ENCODE measurements around the gene CFAP100.

Gene CFAP100

DNA sequence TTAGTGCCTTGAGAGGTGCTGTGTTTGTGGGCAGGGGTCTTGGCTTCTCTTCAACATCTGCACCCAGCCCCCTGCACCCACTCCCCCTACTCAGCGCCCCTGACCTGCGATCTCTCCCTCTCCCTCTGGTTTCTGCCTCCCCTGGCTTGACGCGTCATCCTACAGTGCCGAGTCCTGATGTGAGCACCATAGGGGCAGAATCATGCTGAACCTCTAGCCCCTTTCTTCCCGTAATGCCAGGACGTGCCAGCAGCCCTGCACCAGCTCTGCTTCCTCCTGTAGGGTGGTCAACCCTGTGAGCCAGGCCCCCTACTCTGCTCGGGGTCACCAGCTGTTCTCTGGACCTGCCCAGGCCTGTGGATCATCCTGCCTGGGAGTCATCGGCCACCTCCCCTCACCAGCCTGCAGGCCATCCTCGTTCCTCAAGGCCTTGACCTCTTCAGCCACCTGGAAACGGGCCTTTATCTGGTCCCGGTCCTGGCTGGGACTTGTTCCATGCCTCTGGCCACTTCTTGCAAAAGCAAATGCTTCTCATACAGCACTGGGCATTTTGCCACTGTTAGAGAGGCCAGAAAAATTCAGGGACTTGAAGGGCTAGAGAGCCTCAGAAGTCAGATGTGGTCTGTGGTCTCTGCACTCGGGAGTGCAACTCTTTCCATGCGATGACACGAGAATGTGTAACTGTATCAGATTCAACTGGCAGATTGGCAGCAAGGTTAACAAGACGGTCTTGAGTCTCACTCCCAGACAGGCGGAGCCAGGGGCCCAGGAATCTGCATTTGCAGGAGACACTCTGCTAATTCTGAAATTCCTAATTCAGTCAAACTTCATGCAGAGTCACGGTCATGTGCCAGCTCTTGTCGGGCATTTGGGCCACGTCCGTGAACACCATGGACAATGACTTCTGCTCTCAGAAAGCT lies 20.8 kb upstream of the CFAP100 start:
- peak; percentile 68 for DNase-seq (ENCODE audit: low spot score)

DNA sequence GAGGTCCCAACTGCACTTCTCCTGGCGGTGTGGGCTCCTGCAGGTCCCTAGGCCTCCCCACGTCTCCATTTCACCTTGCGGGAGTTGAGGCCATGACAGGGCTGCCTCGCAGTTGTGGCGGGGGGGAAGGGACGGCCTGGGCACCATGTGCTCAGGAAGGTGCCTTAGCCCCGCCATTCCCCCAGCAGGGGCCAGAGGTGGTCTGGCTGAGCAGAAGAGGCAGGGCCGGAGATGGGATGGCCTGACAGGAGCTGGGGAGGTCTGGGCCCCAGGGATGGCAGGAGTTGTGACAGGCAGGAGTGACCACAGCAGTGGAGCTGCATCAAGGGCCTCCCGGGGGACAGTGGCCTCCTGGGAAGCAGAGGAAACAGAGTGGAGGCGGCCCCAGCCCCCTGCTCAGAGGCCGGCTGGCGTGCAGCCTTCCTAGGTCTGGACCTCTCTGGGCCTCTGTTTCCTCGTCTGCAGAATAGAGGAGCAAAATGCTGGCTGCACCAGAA lies 18.8 kb upstream of the CFAP100 start:
- DNase-seq (ENCODE audit: low spot score): no peak

DNA sequence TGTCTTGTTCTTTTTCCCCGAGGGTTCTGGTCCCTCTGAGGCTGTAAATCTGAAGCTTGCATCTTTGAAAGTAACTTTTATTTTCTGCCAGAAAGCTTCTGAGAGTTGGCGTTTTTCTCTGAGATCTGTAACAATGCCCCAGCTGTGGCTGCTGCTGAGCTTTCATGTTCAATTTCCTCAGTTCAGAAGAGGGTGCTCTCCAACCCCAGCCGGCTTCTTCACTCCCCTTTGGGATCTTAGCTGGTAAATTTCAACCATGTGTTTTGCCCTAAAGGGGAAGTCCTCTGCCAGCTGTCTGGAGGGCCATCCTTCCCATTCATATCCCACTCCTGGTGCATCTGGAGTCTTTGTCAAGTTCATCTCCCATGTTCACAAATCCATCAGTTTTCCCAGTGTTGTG lies 18.3 kb upstream of the CFAP100 start:
- no peak for DNase-seq (ENCODE audit: low spot score)

DNA sequence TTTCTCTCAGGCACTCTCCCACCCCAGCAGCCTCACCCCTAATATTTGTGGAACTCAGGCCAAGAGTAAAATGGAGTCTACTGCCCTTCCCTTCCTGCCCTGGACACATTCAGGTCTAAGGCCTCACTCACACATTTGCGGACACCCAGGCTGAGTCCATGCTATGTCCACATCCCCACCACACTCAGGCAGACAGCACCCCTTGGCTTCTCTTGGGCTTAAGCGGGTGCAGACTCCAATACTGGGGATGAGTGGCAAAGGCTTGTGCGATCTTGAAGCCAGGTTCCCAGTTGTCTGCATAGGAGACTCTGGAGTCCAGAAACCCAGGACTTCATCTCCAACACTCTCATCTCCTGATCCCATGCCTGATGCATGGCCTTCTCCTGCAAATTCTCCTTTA lies 17.5 kb upstream of the CFAP100 start:
- no peak for DNase-seq (ENCODE audit: low spot score)

DNA sequence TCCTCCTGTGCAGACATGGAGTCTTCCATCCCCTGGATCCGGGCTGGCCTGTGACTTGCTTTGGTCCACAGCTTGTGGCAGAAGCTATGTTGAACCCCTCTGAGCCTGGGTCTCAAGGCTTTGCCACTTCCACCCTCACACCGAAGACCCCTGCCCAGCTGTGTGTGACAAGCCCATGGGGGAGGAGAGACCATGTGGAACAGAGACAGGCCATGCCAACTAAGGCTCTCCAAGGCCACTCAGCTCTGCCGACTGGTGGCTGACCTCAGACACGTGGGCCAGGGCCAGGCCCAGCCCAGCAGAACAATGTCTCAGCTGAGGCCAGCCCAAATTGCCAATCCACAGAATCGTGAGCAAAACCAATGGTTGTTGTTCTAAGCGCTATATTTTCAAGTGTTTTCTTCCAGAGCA lies 16.4 kb upstream of the CFAP100 start:
- no peak for DNase-seq (ENCODE audit: low spot score)

DNA sequence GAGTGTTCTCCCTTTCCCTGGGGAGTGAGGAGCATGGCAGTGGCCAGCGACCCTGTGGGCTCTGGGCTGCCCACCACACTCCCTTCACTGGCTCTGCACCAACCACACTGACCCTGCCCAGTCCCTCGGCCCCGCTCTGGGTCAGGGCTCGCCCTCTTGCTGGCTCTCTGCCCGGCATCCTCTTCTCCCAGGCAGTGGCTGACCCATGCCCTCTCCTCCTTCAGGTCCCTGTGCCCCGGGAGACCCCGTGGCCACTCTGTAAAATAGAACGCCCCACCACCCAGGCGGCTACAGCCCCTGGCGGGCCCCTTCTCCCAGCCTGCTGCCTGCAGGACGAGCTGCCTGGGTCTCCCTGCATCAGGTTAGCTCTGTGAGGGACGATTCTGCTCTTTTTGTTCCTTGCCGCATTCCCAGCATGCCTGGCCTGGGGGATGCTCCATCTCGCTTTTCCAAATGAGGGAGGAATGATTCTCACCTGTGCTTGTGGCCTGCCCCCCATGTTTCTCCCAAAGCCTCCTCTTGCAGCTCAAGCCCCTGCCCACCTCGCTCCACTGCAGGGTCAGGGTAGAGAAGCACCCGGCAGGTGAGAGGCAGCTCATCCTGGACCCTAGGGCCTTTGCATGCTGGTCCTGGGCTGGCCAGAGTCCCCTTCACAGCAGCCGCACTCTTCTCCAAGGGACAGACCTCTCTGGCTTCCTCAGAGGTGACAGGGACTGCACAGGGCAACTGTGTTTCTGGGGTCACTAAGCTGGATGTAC lies 14.5 kb upstream of the CFAP100 start:
- no peak for DNase-seq (ENCODE audit: low spot score)

DNA sequence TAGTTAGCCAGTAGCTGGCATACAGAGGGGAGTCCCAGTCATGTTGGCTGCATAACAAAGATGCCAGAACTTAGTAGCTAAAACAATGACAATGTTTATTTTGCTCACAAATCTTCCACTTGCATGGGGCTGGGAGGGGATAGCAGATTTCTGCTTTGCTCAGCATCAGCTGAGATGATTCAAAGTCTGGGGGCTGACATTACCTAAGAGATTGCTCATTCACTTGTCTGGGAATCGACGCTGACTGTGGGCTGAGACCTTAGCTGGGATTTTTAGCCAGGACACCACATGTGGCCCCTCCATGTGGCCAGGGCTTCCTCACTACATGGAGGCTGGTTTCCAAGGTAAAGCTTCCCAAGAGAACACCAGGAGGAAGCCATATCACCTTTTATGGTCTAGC lies 12.7 kb upstream of the CFAP100 start:
- no peak for DNase-seq (ENCODE audit: low spot score)

DNA sequence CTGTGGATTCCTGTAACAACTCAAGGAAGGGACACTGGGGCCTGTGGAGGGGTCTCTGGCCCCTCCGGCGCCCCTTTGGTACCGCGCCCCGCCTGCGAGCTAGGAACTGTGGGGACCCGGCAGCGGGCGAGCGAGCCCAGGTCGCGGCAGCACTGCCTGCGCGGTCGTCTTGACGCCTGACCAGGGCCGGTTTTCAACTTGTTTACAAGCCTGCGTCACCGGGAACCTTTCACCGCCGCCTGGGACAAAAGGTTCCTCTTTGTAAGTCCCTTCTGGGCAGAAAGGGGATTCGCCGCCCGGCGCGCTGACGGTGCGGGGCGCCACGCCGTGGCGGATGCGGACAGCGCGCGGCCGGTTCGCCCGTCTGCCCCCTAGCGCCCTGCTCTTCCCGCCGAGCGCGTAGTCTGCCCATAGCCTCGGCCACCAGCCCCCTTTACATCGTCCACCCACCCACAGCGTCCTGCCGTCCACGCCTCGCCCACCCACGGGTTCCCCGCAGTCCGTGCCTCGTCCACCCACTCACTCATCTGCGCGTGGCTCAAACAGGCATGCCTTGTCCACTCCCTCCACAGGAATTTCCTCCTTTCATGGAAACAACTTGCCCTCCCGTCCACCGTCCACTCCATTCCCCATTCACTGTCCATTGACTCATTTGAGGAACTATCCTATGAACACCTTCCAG lies 5.5 kb upstream of the CFAP100 start:
- DNase-seq (ENCODE audit: low spot score): peak; percentile 93

DNA sequence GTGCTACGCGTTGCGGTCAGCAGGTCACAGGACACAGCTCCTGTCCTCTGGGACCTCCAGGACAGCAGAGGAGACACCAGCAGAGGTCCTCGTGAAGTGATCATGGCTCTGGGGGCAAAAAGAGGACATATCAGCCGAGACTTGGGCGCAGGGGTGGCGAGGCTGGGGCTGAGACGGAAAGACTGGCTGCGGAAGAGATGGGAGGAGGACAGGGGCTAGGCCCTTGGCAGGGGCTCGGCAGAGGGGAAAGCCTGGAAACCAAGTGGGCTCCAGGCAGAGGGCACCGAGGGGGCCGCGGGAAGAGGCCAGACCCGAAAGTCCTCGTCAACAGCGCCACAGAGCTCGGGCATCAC lies 4.9 kb upstream of the CFAP100 start:
- DNase-seq (ENCODE audit: low spot score): no peak

DNA sequence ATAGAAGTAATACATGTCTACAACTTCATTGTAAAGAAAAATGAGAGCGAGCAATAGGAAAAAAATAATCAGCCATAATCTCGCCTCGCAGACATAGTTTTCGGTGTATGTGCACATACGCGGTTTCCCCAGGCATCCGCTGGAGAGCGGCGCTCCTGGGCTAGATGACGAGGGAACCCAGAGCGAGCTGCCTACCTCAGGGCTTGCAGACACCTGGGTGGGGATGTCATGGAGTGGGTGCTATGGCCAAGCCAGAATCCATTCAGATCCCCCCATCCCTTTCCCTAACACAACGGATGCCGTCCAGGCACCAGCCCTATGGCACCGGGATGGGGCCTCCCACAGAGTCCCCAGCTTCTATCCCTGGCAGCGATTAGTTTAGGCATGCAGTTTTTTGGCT lies 4.5 kb upstream of the CFAP100 start:
- no peak for DNase-seq (ENCODE audit: low spot score)

DNA sequence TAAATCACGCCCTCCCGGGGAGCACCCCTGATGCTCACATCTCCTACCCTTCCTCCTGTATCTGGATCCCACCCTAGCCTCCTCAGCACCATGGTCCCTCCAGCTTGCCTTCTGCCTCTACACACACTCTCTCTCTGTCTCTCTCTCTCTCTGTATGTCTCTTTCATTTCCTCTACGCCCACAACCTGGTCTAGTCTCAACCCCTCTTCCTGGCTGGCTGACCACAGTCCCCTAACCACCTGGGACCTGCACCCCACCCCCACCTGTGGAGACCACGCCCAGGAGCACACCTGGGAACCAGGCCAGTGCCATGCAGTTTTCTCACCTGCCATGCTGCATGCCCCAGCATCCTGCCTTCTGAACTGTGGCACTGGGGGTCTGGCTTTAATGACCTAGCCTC lies 4.0 kb upstream of the CFAP100 start:
- no peak for DNase-seq (ENCODE audit: low spot score)

DNA sequence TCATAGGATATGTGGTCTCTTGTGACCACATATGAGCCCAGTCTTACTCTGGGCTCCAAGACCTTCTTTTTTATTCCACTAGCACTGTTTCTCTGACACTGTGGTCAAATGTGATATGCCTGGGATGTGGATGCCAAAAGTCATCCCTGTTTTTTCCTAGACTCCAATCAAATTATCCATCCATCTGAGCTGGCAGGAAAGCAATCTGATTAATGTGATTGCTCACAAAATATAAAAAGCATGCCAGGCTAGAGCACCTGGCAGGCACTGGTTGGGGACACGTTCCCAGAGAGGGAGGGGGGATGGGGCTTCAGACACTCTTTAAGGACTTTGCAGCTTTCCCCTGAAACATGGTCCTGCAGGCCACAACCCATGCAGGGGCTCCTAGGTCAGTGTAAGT lies 3.1 kb upstream of the CFAP100 start:
- DNase-seq (ENCODE audit: low spot score): no peak

DNA sequence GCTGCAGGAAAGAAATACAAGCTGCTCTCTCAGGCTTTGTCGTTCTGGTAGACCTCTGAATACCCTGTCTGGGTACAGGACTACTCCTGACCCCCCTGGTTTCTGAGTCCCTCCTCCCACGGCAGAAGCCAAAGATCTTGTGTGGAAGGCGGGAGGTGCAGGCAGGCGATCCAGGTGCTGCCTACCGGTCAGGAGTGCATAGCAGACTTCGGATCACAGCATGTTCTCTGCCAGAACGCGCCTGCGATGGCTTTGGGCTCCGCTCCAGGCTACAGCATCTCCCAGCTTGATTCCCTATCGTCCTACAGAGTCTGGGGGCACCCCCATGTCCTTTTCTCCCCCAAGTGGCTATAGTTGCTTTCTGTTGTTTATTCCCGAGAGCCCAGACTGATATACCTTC lies 2.5 kb upstream of the CFAP100 start:
- DNase-seq (ENCODE audit: low spot score): no peak

DNA sequence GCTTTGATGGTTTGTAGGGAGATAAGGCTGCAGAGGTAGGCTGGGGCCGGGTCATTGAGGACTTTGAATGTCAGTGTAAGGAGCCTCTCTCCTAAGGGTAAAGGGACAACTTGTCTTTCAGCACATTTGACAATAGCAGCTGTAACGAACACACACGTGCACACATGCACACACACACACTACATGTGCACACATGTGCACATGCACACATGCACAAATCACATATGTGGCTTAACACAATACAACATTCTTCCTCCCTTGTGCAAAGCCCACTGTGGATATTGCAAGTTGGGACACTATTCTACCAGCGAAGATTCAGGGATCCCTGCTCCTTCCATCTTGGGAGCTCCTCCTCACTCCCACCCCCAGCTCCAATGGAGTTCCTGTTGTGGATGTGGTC lies 1.1 kb upstream of the CFAP100 start:
- DNase-seq (ENCODE audit: low spot score): no peak

DNA sequence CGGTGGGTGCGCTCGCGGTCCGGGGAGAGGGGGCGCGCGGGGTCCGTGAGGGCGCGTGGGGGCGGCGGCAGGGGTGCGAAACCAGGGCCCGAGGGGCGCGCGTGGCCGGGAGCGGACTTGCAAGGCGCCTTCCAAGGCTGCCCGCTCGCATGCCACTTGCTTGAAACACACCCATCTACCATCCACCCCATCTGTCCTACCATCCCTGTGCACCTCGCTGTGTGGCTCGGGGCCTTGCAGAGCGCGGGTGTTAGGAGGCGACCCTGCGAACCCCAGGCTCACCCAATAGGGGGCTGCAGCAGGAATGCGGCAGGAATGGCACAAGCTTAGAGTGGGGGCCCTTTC lies 240 bp downstream of the CFAP100 start:
- DNase-seq (ENCODE audit: low spot score): no peak

DNA sequence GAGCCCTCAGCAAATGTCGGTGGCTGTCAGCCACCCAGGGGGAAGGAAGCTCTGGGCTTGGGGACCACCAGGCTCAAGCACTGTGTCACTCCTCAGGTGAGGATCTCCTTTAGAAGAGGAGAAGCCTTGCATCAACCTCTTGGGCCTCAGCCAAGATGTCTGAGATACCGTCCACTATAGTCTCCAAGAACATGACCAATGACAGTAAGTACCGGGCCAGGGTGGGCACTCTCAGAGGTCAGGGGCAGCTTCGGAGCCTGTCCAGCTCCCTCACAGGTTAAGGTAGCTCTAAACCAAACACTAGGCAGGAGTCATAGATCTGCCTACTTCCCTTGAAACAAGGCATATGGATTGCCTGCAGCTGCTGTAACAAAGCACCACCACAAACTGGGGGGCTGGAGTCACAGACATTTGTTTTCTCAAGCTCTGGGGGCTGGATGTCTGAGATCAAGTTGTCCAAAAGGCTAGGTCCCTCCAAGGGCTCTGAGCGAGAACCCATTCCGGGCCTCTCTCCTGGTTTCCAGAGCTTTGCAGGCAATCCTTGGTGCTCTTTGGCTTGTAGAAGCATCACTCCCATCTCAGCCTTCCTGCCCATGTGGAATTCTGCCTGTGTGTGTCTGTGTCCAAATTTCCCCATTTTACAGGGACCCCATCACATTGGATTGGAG lies 1.3 kb downstream of the CFAP100 start:
- no peak for DNase-seq (ENCODE audit: low spot score)

DNA sequence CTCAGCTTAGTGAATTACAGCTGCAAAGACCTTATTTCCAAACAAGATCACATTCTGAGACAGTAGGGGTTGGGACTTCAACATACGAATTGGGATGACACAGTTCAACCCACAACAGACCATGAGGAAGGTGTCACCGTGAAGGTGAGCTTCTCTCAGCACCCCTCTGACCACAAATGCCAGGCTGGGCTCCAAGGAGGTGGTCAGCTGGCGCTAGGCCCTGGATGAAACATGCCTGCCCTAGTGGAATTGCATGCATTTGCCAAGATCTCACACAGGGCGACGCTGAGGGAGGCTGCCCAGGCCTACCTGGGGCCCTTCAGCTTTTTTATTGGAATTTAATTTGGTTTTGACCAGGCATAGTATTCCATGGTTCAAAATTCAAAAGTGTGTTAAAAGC lies 1.8 kb downstream of the CFAP100 start:
- DNase-seq (ENCODE audit: low spot score): no peak

DNA sequence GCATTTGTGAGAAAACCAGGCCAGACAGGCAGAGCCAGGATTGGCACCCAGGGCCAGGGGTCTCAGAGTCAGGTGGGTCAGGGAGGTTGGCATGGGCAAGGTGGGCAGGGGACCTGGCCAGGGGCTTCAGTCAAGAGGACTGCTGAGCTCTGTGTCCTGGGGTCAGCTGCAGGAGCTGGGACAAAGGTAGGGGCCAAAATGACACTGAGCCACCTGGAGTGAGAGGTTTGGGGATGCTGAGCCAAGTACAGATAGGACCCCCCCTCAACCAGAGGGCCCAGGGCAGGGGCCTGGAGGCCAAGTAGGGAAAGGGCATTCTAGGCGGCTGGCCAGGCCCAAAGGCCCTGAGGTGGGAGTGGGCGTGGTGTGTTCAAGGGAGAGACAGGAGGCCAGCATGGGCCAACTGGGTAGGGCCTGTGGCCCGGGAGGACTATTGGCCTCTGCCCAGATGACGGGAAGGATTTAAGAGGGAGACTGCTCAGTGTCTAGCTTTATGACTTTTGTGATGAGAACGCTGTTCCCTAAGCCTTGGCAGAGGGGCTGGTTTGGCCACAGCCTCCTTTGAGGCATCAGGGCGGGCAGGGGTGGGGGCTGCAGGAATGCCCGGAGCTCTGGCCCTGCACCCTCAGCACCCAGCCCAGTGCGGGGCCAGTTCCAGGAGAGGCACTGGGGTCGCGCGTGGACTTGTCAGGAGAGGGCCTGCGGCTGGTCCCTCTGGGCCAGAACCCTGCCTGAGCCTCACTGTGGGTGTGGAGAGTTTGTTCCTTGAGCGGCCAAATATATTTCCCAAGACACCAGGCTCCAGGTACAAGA lies 3.1 kb downstream of the CFAP100 start:
- no peak for DNase-seq (ENCODE audit: low spot score)

DNA sequence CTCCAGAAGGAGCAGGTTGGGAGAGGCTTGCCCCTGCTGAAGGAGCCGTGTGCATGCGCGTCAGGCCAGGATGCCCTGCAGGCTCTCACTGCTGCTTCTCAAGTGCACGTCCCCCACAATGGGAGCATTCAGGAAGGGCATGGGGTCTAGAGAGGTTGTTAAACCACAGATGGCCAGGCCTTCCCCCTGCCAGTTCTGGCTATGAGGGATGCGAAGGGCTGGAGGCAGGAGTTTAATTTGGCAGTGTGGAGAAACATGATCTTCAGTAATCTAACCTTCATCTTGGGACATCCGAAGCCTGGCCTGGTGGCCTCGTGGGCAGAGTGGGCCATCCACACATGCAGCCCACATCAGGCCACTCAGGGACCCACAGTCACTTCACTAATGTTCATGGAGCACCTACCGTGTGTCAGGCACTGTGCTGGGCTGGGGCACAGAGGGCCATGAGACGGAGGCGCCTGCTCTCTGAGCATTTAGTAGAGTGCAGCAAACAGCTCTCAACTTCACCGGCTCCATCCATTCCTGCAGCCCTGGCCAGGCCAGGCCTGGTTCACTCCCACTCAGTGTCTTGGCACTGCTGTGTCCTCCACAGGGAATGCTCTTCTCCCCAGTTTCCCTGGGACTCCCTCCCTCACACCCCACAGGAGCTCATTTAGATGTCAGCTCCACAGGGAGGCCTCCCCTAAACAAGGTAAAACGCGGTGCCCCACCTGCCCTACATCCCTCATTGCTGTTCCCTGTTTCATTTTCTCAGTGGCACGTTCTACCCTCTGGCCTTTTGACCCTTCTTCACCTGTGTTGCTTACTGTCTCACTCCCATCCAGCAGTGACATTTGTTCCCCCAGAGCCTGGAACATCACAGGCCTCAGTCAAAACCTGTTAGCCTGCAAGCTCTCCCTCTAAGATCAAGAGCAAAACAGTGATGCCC lies 4.0 kb downstream of the CFAP100 start:
- no peak for DNase-seq (ENCODE audit: low spot score)

DNA sequence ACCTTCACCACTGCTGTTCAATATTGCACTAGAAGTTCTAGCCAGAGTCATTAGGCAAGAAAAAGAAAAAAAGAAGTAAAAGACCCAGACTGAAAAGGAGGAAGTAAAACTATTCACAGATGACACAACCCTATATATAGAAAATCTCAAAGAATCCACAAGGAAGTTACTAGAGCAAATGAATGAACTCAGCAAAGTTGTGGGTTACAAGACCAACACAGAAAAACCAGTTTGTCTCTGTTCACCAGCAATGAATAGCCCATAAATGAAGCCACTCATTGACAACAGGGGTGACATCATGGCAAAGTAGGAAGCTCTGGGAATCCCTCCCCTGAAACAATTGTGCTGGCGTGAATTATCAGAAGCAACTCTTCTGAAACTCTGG lies 4.6 kb downstream of the CFAP100 start:
- no peak for DNase-seq (ENCODE audit: low spot score)
